Measurements from ENCODE around the gene CACNA1S. TPM values are rescaled to one million over a fixed set of nuclear protein-coding genes. Genes with fewer than 3 reads are reported as not detected.

The CACNA1S gene
- total and polyA plus RNA-seq, 2 of the 13 experiments (the other 11 are each of a cell fraction or from before 2014, with no cell fraction given): not detected

GRCh38 chr1:201038186-201038876, 73.9 kb downstream of the CACNA1S start:
- intact Hi-C loops (cut with micrococcal nuclease; ENCODE audit: unreplicated experiment) (no loop called here), in situ Hi-C loops (cut with HindIII; ENCODE audit: extremely low pct_ligation_motif_present, low pct_unique_long_range_greater_than_20kb) (no loop called here)
- Histone ChIP-seq H3K9me3 (ENCODE audit: low read length) (no peaks in the 10 kb centered on the region), H3K36me3 (replicated peaks in 1 of 2; ENCODE audit: control insufficient read depth in 1 of 2, insufficient read depth in 2 of 2, low read length in 2 of 2) (no peaks in the 10 kb centered on the region), H3K4me1 (ENCODE audit: insufficient read depth, low read length) (peaks cover 14% of the 10 kb centered on the region), H2AFZ (ENCODE audit: low read length) (no peak overlapping the region), H3K79me2 (ENCODE audit: insufficient read depth, low read length) (no peaks in the 10 kb centered on the region), H3K4me3 (replicated peaks in 1 of 3; ENCODE audit: insufficient read depth in 1 of 3, low read depth in 2 of 3, low read length in 3 of 3) (no peak overlapping the region), H3K4me2 (ENCODE audit: low read depth, low read length) (no peak overlapping the region), H4K20me1 (ENCODE audit: insufficient read depth, low read length) (no peaks in the 10 kb centered on the region), H3K27me3 (ENCODE audit: control insufficient read depth in 1 of 2, insufficient read depth in 2 of 2, low read length in 2 of 2) (peaks cover 0 to 8% of the 10 kb centered on the region in 2 experiments; a peak in 3 of 5 replicates), H3K27ac (ENCODE audit: extremely low read length, insufficient read depth, low read length) (no peak overlapping the region), H3K9ac (ENCODE audit: insufficient read depth, low read depth, low read length) (no peak overlapping the region)
- no TSS peak for BruUV-seq (replicated peaks)
- 31% methylated on average over 10 of the region's 10 CpGs for WGBS (ENCODE audit: low lambda C conversion rate)
- ATAC-seq (no peak), FAIRE-seq (no peak), DNase-seq (ENCODE audit: low spot score) (no peak)
- ChIA-PET CTCF (ENCODE audit: low intra/inter-chr PET ratio, low total read pairs) (no interaction called here), POLR2A (no interaction called here)
- TF ChIP-seq JUNB (CRISPR knock-in tag; IDR thresholded peaks at IDR 0.05; ENCODE audit: borderline replicate concordance) (no peak), RFX1 (IDR thresholded peaks at IDR 0.05) (peak; percentile 19; the same call in 1 of the 2 replicates)

DNA sequence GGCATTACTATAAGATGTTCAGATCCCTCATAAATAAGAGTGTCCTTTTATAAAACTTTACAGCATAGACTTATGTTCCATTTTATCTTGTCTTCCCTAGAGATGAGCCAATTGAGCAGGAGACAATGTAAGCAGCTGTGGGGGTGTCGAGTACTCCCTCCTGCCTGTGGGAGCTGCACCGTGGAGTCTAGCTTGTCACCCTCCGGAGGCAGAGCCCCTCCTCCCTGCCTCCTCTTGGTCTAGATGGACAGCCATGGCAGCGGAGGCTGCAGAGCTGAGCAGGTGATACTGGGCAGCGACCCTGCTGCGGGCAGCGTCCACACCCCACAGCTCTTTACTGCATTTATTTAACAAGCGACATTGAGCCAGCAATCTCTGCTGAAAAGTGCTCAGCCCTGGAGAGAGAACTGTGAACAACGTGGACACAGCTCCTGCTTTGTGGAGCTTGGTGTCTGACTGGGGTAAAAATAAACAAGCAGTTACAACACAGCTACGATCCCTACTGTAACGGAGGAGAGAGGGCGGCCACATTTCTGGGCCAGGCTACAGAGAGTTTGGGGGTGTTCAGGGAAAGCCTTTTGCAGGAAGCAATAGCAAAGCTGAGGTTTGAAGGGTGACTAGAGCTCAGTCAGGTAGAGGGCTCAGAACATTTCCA, 75.9 kb downstream of the CACNA1S start:
- peaks cover 10% of the 10 kb centered on the region for H3K4me1 ChIP-seq (ENCODE audit: insufficient read depth, low read length)
- H3K36me3 ChIP-seq (replicated peaks in 1 of 2; ENCODE audit: control insufficient read depth in 1 of 2, insufficient read depth in 2 of 2, low read length in 2 of 2): no peaks in the 10 kb centered on the region
- no peaks in the 10 kb centered on the region for H3K79me2 ChIP-seq (ENCODE audit: insufficient read depth, low read length)
- no peaks in the 10 kb centered on the region for H4K20me1 ChIP-seq (ENCODE audit: insufficient read depth, low read length)
- H3K27me3 ChIP-seq (ENCODE audit: control insufficient read depth in 1 of 2, insufficient read depth in 2 of 2, low read length in 2 of 2): peaks cover 0 to 13% of the 10 kb centered on the region in 2 experiments; a peak in 3 of 5 replicates
- H3K9ac ChIP-seq (ENCODE audit: insufficient read depth, low read depth, low read length): no peak overlapping the region
- no peak overlapping the region for H3K27ac ChIP-seq (ENCODE audit: extremely low read length, insufficient read depth, low read length)
- no peaks in the 10 kb centered on the region for H3K9me3 ChIP-seq (ENCODE audit: low read length)
- in situ Hi-C loops (cut with HindIII; ENCODE audit: extremely low pct_ligation_motif_present, low pct_unique_long_range_greater_than_20kb): no loop called here
- DNase-seq (ENCODE audit: low spot score): no peak
- ChIA-PET CTCF (ENCODE audit: low intra/inter-chr PET ratio, low total read pairs) (no interaction called here), POLR2A (interaction anchor here (1.7 kb wide), 1 partner anchor 145 kb away, joined by 4 read pairs; no protein-coding TSS in a partner anchor)
- no TSS peak for BruUV-seq (replicated peaks)
- peak overlapping the region in 1 of 3 experiments; percentile 12; a peak in 1 of 6 replicates for H3K4me3 ChIP-seq (replicated peaks in 1 of 3; ENCODE audit: insufficient read depth in 1 of 3, low read depth in 2 of 3, low read length in 3 of 3)
- intact Hi-C loops (cut with micrococcal nuclease; ENCODE audit: unreplicated experiment): no loop called here
- WGBS (ENCODE audit: low lambda C conversion rate): 4% methylated on average over 12 of the region's 12 CpGs
- FAIRE-seq: peak; percentile 8
- peak; percentile 77 for ATAC-seq
- H3K4me2 ChIP-seq (ENCODE audit: low read depth, low read length): peak overlapping the region; percentile 68
- H2AFZ ChIP-seq (ENCODE audit: low read length): no peak overlapping the region
- TF ChIP-seq FOXA1 (IDR thresholded peaks at IDR 0.05): no peak
- peak; percentile 42; the same call in 1 of the 2 replicates for TF ChIP-seq FOXA1 (CRISPR knock-in tag; IDR thresholded peaks at IDR 0.05)
- TF ChIP-seq, protein P1, sequence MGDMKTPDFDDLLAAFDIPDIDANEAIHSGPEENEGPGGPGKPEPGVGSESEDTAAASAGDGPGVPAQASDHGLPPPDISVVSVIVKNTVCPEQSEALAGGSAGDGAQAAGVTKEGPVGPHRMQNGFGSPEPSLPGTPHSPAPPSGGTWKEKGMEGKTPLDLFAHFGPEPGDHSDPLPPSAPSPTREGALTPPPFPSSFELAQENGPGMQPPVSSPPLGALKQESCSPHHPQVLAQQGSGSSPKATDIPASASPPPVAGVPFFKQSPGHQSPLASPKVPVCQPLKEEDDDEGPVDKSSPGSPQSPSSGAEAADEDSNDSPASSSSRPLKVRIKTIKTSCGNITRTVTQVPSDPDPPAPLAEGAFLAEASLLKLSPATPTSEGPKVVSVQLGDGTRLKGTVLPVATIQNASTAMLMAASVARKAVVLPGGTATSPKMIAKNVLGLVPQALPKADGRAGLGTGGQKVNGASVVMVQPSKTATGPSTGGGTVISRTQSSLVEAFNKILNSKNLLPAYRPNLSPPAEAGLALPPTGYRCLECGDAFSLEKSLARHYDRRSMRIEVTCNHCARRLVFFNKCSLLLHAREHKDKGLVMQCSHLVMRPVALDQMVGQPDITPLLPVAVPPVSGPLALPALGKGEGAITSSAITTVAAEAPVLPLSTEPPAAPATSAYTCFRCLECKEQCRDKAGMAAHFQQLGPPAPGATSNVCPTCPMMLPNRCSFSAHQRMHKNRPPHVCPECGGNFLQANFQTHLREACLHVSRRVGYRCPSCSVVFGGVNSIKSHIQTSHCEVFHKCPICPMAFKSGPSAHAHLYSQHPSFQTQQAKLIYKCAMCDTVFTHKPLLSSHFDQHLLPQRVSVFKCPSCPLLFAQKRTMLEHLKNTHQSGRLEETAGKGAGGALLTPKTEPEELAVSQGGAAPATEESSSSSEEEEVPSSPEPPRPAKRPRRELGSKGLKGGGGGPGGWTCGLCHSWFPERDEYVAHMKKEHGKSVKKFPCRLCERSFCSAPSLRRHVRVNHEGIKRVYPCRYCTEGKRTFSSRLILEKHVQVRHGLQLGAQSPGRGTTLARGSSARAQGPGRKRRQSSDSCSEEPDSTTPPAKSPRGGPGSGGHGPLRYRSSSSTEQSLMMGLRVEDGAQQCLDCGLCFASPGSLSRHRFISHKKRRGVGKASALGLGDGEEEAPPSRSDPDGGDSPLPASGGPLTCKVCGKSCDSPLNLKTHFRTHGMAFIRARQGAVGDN (CRISPR knock-in tag; IDR thresholded peaks at IDR 0.05): 0 out of 2 replicates have a peak, but pooled peaks have one; percentile 17
- TF ChIP-seq ZSCAN30 (CRISPR knock-in tag; IDR thresholded peaks at IDR 0.05): no peak
- peak; percentile 48; the same call in 1 of the 2 replicates for TF ChIP-seq FOXA3 (CRISPR knock-in tag; IDR thresholded peaks at IDR 0.05)
- no peak for TF ChIP-seq PHF5A (CRISPR knock-in tag; IDR thresholded peaks at IDR 0.05; ENCODE audit: low read depth, unreplicated experiment)
- TF ChIP-seq, protein P2, sequence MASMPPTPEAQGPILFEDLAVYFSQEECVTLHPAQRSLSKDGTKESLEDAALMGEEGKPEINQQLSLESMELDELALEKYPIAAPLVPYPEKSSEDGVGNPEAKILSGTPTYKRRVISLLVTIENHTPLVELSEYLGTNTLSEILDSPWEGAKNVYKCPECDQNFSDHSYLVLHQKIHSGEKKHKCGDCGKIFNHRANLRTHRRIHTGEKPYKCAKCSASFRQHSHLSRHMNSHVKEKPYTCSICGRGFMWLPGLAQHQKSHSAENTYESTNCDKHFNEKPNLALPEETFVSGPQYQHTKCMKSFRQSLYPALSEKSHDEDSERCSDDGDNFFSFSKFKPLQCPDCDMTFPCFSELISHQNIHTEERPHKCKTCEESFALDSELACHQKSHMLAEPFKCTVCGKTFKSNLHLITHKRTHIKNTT (CRISPR knock-in tag; IDR thresholded peaks at IDR 0.05): no peak
- TF ChIP-seq FOXK1 (CRISPR knock-in tag; IDR thresholded peaks at IDR 0.05; ENCODE audit: borderline replicate concordance, low read depth): 0 out of 2 replicates have a peak, but pooled peaks have one; percentile 26
- TF ChIP-seq ZNF292 (CRISPR knock-in tag; IDR thresholded peaks at IDR 0.05; ENCODE audit: borderline replicate concordance, low read depth): peak; percentile 53; the same call in 1 of the 2 replicates
- TF ChIP-seq NCOA1 (CRISPR knock-in tag; IDR thresholded peaks at IDR 0.05): no peak
